NCI-H1048 (cell line): ENCODE measurements around the gene SLC35E4.
"Not testable (repeated sequence)": the region's sequence is repeated elsewhere in the genome, so short reads cannot be mapped to it uniquely, and the experiment has no call there.

Experiments used
- DNase-seq: peaks from one replicate; lab custom pipeline; 2025; lab: John Stamatoyannopoulos, UW

Gene SLC35E4

GRCh38 chr22:30635273-30636225, at the start of gene SLC35E4:
TSS of gene SLC35E4 (plus strand) at chr22:30635781. CDS start at chr22:30636451, 670 bp downstream.
- peak; percentile 84 for DNase-seq

- no peak for DNase-seq
Observed at GRCh38 chr22:30586414-30586813, 49.2 kb upstream of the SLC35E4 start.

GRCh38 chr22:30591191-30591587, 44.4 kb upstream of the SLC35E4 start:
- no peak for DNase-seq

GRCh38 chr22:30591588-30592359, 43.8 kb upstream of the SLC35E4 start, which contains the start of gene PES1:
TSS of gene PES1 (minus strand) at chr22:30591910. CDS start at chr22:30591833, 77 bp downstream.
- DNase-seq: peak; percentile 93

- not testable (repeated sequence) for DNase-seq
Observed at GRCh38 chr22:30592360-30592713, 43.2 kb upstream of the SLC35E4 start.

- DNase-seq: no peak
Observed at GRCh38 chr22:30596199-30596598, 39.4 kb upstream of the SLC35E4 start.

- DNase-seq: no peak
Observed at GRCh38 chr22:30596886-30597285, 38.7 kb upstream of the SLC35E4 start.

GRCh38 chr22:30598986-30599385, 36.6 kb upstream of the SLC35E4 start:
- DNase-seq: no peak

- DNase-seq: no peak
Observed at GRCh38 chr22:30600921-30601320, 34.7 kb upstream of the SLC35E4 start.

GRCh38 chr22:30601464-30601863, 34.1 kb upstream of the SLC35E4 start:
- no peak for DNase-seq

- no peak for DNase-seq
Observed at GRCh38 chr22:30602049-30602448, 33.5 kb upstream of the SLC35E4 start.

- DNase-seq: no peak
Observed at GRCh38 chr22:30603801-30604200, 31.8 kb upstream of the SLC35E4 start.

- no peak for DNase-seq
Observed at GRCh38 chr22:30604723-30605122, 30.9 kb upstream of the SLC35E4 start.

- no peak for DNase-seq
Observed at GRCh38 chr22:30605449-30606110, 30.0 kb upstream of the SLC35E4 start.

- DNase-seq: no peak
Observed at GRCh38 chr22:30606455-30607299, 28.9 kb upstream of the SLC35E4 start, which contains the start of gene TCN2. TSS of gene TCN2 (plus strand) at chr22:30607174. CDS start at chr22:30607332, 158 bp downstream.

GRCh38 chr22:30607300-30607930, 28.2 kb upstream of the SLC35E4 start:
- no peak for DNase-seq

- DNase-seq: no peak
Observed at GRCh38 chr22:30607939-30608338, 27.6 kb upstream of the SLC35E4 start.

GRCh38 chr22:30609260-30610185, 26.1 kb upstream of the SLC35E4 start:
- no peak for DNase-seq

- no peak for DNase-seq
Observed at GRCh38 chr22:30610299-30610698, 25.3 kb upstream of the SLC35E4 start.

GRCh38 chr22:30611197-30611596, 24.4 kb upstream of the SLC35E4 start:
- no peak for DNase-seq
